ENCODE data around the gene NKTR. TPM values are rescaled to one million over a fixed set of nuclear protein-coding genes. Genes with fewer than 3 reads are reported as not detected.
"Not testable (repeated sequence)": the region's sequence is repeated elsewhere in the genome, so short reads cannot be mapped to it uniquely, and the experiment has no call there.

Gene NKTR
- total RNA-seq, 1 experiment from 2014 or later, result 70.5 TPM

GRCh38 chr3:42591811-42592210, 8.7 kb upstream of the NKTR start:
- TF ChIP-seq EZH2 (IDR thresholded peaks at IDR 0.05; ENCODE audit: low read depth), result no peak
- no peak for TF ChIP-seq CTCF (conservative IDR thresholded peaks at IDR 0.05)
- intact Hi-C loops (cut with micrococcal nuclease; ENCODE audit: unreplicated experiment), result loop anchor here (5.0 kb wide), 1 partner anchor 215 kb away; the partner anchor contains the start of gene ACKR2
- Histone ChIP-seq H3K4me3 (peak overlapping the region; percentile 65; the same call in 1 of the 2 replicates), H4K20me1 (ENCODE audit: insufficient read depth) (no peaks in the 10 kb centered on the region), H3K4me1 (replicated peaks; ENCODE audit: insufficient read depth) (peaks cover 21% of the 10 kb centered on the region), H3F3A (ENCODE audit: insufficient read depth, low read depth) (peaks cover 36% of the 10 kb centered on the region), H2AFZ (no peak overlapping the region), H3K27me3 (ENCODE audit: insufficient read depth, low read depth) (no peaks in the 10 kb centered on the region), H3K4me2 (peak overlapping the region; percentile 90), H3K9me3 (ENCODE audit: insufficient read depth, low read depth) (no peaks in the 10 kb centered on the region), H3K79me2 (ENCODE audit: low read depth) (peaks cover 21% of the 10 kb centered on the region), H3K36me3 (ENCODE audit: low read depth) (0 out of 2 replicates have a peak, but pooled peaks cover 5% of the 10 kb centered on the region), H3K27ac (no peak overlapping the region), H3K9me2 (ENCODE audit: insufficient read depth) (no peaks in the 10 kb centered on the region)
- no TSS peak for BruUV-seq (replicated peaks)
- CTCF ChIA-PET, result interaction anchor here (0.6 kb wide), 1 partner anchor 59 kb away, joined by 17 read pairs; no protein-coding TSS in a partner anchor
- no peak for DNase-seq
- POLR2A ChIA-PET (ENCODE audit: unreplicated experiment), result interaction anchor here (0.8 kb wide), 1 partner anchor 11 kb away, joined by 6 read pairs; no protein-coding TSS in a partner anchor

GRCh38 chr3:42593635-42594034, 6.9 kb upstream of the NKTR start:
- H3K36me3 ChIP-seq (ENCODE audit: low read depth), result 0 out of 2 replicates have a peak, but pooled peaks cover 5% of the 10 kb centered on the region
- intact Hi-C loops (cut with micrococcal nuclease; ENCODE audit: unreplicated experiment), result loop anchor here (5.0 kb wide), 1 partner anchor 214 kb away; the partner anchor contains the start of gene ACKR2
- H3K9me3 ChIP-seq (ENCODE audit: insufficient read depth, low read depth), result no peaks in the 10 kb centered on the region
- peaks cover 36% of the 10 kb centered on the region for H3F3A ChIP-seq (ENCODE audit: insufficient read depth, low read depth)
- no peaks in the 10 kb centered on the region for H3K27me3 ChIP-seq (ENCODE audit: insufficient read depth, low read depth)
- H3K27ac ChIP-seq, result no peak overlapping the region
- DNase-seq, result no peak
- H2AFZ ChIP-seq, result no peak overlapping the region
- peaks cover 21% of the 10 kb centered on the region for H3K4me1 ChIP-seq (replicated peaks; ENCODE audit: insufficient read depth)
- no peaks in the 10 kb centered on the region for H4K20me1 ChIP-seq (ENCODE audit: insufficient read depth)
- no TSS peak for BruUV-seq (replicated peaks)
- H3K9me2 ChIP-seq (ENCODE audit: insufficient read depth), result no peaks in the 10 kb centered on the region
- TF ChIP-seq CTCF (conservative IDR thresholded peaks at IDR 0.05), result no peak
- no peak for TF ChIP-seq EZH2 (IDR thresholded peaks at IDR 0.05; ENCODE audit: low read depth)
- ChIA-PET POLR2A (ENCODE audit: unreplicated experiment) (no interaction called here), CTCF (no interaction called here)
- no peak overlapping the region for H3K4me2 ChIP-seq
- H3K79me2 ChIP-seq (ENCODE audit: low read depth), result peaks cover 21% of the 10 kb centered on the region
- H3K4me3 ChIP-seq, result no peak overlapping the region

GRCh38 chr3:42595682-42596081, 4.8 kb upstream of the NKTR start:
- POLR2A ChIA-PET (ENCODE audit: unreplicated experiment), result no interaction called here
- no peak for DNase-seq
- no peak overlapping the region for H3K4me3 ChIP-seq
- intact Hi-C loops (cut with micrococcal nuclease; ENCODE audit: unreplicated experiment), result no loop called here
- H3K79me2 ChIP-seq (ENCODE audit: low read depth), result peaks cover 21% of the 10 kb centered on the region
- CTCF ChIA-PET, result no interaction called here
- TF ChIP-seq EZH2 (IDR thresholded peaks at IDR 0.05; ENCODE audit: low read depth), result no peak
- no peak for TF ChIP-seq CTCF (conservative IDR thresholded peaks at IDR 0.05)
- H3K4me1 ChIP-seq (replicated peaks; ENCODE audit: insufficient read depth), result peaks cover 13% of the 10 kb centered on the region; the same call in 1 of the 2 replicates
- peaks cover 39% of the 10 kb centered on the region; the same call in 1 of the 2 replicates for H3F3A ChIP-seq (ENCODE audit: insufficient read depth, low read depth)
- H3K4me2 ChIP-seq, result no peak overlapping the region
- no peak overlapping the region for H3K27ac ChIP-seq
- no peaks in the 10 kb centered on the region for H3K9me2 ChIP-seq (ENCODE audit: insufficient read depth)
- 0 out of 2 replicates have a peak, but pooled peaks cover 5% of the 10 kb centered on the region for H3K36me3 ChIP-seq (ENCODE audit: low read depth)
- no TSS peak for BruUV-seq (replicated peaks)
- H4K20me1 ChIP-seq (ENCODE audit: insufficient read depth), result no peaks in the 10 kb centered on the region
- no peaks in the 10 kb centered on the region for H3K27me3 ChIP-seq (ENCODE audit: insufficient read depth, low read depth)
- H3K9me3 ChIP-seq (ENCODE audit: insufficient read depth, low read depth), result no peaks in the 10 kb centered on the region
- no peak overlapping the region for H2AFZ ChIP-seq

- CTCF ChIA-PET, result not testable (repeated sequence)
Measured at GRCh38 chr3:42597098-42597497, 3.4 kb upstream of the NKTR start.

More at GRCh38 chr3:42597098-42597497, 3.4 kb upstream of the NKTR start:
- H3K9me3 ChIP-seq (ENCODE audit: insufficient read depth, low read depth); H3K36me3 ChIP-seq (ENCODE audit: low read depth); BruUV-seq (replicated peaks); H3K4me3 ChIP-seq; H3K4me2 ChIP-seq; DNase-seq; H3K9me2 ChIP-seq (ENCODE audit: insufficient read depth); H2AFZ ChIP-seq; POLR2A ChIA-PET (ENCODE audit: unreplicated experiment); intact Hi-C loops (cut with micrococcal nuclease; ENCODE audit: unreplicated experiment); H3K27ac ChIP-seq; H3K27me3 ChIP-seq (ENCODE audit: insufficient read depth, low read depth); H4K20me1 ChIP-seq (ENCODE audit: insufficient read depth): not testable (repeated sequence)
- H3K79me2 ChIP-seq (ENCODE audit: low read depth), result peaks cover 19% of the 10 kb centered on the region
- peaks cover 41% of the 10 kb centered on the region; the same call in 1 of the 2 replicates for H3F3A ChIP-seq (ENCODE audit: insufficient read depth, low read depth)
- H3K4me1 ChIP-seq (replicated peaks; ENCODE audit: insufficient read depth), result peaks cover 11% of the 10 kb centered on the region
